ENCODE results near the gene TIMELESS.

- TF ChIP-seq CTCF (conservative IDR thresholded peaks at IDR 0.05; ENCODE audit: low read length) (no peak), EZH2phosphoT487 (IDR thresholded peaks at IDR 0.05; ENCODE audit: borderline replicate concordance) (no peak)
Observed at GRCh38 chr12:56391721-56392120, 57.5 kb downstream of the TIMELESS start.

All from Loucy (cell line).